ENCODE results near the gene CTSW. TPM values are rescaled to one million over a fixed set of nuclear protein-coding genes. Genes with fewer than 3 reads are reported as not detected.

CTSW gene
- total RNA-seq, 2 donors from 2014 or later = 0.39 to 1.1 TPM

- no peak for DNase-seq (ENCODE audit: low spot score)
- Histone ChIP-seq H3K9me3 (no peaks in the 10 kb centered on the region), H3K4me1 (peaks cover 0 to 14% of the 10 kb centered on the region in 2 donors), H3K27ac (peak overlapping the region; percentile 62 to 72), H3K36me3 (no peaks in the 10 kb centered on the region), H3K4me3 (peak overlapping the region; percentile 53 to 59), H3K27me3 (no peaks in the 10 kb centered on the region)
- no peak for TF ChIP-seq CTCF (IDR thresholded peaks at IDR 0.05)
Observed at GRCh38 chr11:65900899-65901180, 21.2 kb downstream of the CTSW start.

- H3K9me3 ChIP-seq = no peaks in the 10 kb centered on the region
- H3K27me3 ChIP-seq = no peaks in the 10 kb centered on the region
- no peak for TF ChIP-seq CTCF (IDR thresholded peaks at IDR 0.05)
- H3K36me3 ChIP-seq = no peaks in the 10 kb centered on the region
- H3K4me1 ChIP-seq = peaks cover 0 to 14% of the 10 kb centered on the region in 2 donors
- no peak overlapping the region for H3K27ac ChIP-seq
- no peak overlapping the region for H3K4me3 ChIP-seq
- no peak for DNase-seq (ENCODE audit: low spot score)
Observed at GRCh38 chr11:65903068-65903481, 23.4 kb downstream of the CTSW start.

- Histone ChIP-seq H3K36me3 (no peaks in the 10 kb centered on the region), H3K27me3 (no peaks in the 10 kb centered on the region), H3K4me1 (peaks cover 0 to 14% of the 10 kb centered on the region in 2 donors), H3K9me3 (no peaks in the 10 kb centered on the region), H3K4me3 (no peak overlapping the region), H3K27ac (no peak overlapping the region)
- TF ChIP-seq CTCF (IDR thresholded peaks at IDR 0.05) = no peak
- DNase-seq (ENCODE audit: low spot score) = no peak
Observed at GRCh38 chr11:65903715-65904114, 24.1 kb downstream of the CTSW start.

GRCh38 chr11:65906602-65907001, 27.0 kb downstream of the CTSW start:
- Histone ChIP-seq H3K4me3 (no peak overlapping the region), H3K27me3 (no peaks in the 10 kb centered on the region), H3K27ac (no peak overlapping the region), H3K36me3 (no peaks in the 10 kb centered on the region), H3K4me1 (peaks cover 0 to 5% of the 10 kb centered on the region in 2 donors), H3K9me3 (no peaks in the 10 kb centered on the region)
- no peak for DNase-seq (ENCODE audit: low spot score)
- no peak for TF ChIP-seq CTCF (IDR thresholded peaks at IDR 0.05)

- no peak for DNase-seq (ENCODE audit: low spot score)
- Histone ChIP-seq H3K9me3 (no peaks in the 10 kb centered on the region), H3K4me3 (no peak overlapping the region), H3K27me3 (no peaks in the 10 kb centered on the region), H3K4me1 (peaks cover 0 to 13% of the 10 kb centered on the region in 2 donors), H3K36me3 (no peaks in the 10 kb centered on the region), H3K27ac (no peak overlapping the region)
- no peak for TF ChIP-seq CTCF (IDR thresholded peaks at IDR 0.05)
Observed at GRCh38 chr11:65907878-65908277, 28.2 kb downstream of the CTSW start.

All from right atrium auricular region (tissue), 2 donors.